ENCODE results near the gene SMG6.

SMG6 gene

DNA sequence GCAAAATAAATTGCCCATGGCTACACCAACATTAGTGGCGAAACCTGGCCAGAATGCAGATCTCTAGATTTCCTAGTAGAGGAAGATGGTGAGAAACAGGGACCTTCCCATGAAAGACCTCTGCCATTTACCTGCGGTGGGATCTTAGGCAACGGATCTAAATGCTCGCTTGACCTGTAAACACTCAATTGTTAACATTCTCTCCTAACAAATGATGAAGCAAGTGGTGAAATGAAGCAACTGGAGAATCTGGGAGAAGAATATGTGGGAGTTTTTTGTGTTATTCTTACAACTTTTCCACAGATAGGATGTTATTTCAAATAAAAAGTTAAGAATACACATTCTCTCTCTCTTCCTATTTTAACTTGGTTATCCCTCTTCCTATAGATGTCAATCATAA, 56.6 kb downstream of the SMG6 start:
- DNase-seq (ENCODE audit: extremely low spot score) = no peak
- CTCF ChIA-PET = interaction anchor here (1.2 to 4.7 kb wide), 7 partner anchors 12 to 190 kb away, joined by 3 to 205 read pairs (median 54); partner anchors contain the start of gene HIC1
- POLR2A ChIA-PET = interaction anchor here (0.8 kb wide), 1 partner anchor 11 kb away, joined by 3 read pairs; no protein-coding TSS in a partner anchor
- TF ChIP-seq, protein P1, sequence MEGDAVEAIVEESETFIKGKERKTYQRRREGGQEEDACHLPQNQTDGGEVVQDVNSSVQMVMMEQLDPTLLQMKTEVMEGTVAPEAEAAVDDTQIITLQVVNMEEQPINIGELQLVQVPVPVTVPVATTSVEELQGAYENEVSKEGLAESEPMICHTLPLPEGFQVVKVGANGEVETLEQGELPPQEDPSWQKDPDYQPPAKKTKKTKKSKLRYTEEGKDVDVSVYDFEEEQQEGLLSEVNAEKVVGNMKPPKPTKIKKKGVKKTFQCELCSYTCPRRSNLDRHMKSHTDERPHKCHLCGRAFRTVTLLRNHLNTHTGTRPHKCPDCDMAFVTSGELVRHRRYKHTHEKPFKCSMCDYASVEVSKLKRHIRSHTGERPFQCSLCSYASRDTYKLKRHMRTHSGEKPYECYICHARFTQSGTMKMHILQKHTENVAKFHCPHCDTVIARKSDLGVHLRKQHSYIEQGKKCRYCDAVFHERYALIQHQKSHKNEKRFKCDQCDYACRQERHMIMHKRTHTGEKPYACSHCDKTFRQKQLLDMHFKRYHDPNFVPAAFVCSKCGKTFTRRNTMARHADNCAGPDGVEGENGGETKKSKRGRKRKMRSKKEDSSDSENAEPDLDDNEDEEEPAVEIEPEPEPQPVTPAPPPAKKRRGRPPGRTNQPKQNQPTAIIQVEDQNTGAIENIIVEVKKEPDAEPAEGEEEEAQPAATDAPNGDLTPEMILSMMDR (IDR thresholded peaks at IDR 0.05; ENCODE audit: control extremely low read depth, extremely low read depth, low read depth, missing control alignments) = no peak

DNA sequence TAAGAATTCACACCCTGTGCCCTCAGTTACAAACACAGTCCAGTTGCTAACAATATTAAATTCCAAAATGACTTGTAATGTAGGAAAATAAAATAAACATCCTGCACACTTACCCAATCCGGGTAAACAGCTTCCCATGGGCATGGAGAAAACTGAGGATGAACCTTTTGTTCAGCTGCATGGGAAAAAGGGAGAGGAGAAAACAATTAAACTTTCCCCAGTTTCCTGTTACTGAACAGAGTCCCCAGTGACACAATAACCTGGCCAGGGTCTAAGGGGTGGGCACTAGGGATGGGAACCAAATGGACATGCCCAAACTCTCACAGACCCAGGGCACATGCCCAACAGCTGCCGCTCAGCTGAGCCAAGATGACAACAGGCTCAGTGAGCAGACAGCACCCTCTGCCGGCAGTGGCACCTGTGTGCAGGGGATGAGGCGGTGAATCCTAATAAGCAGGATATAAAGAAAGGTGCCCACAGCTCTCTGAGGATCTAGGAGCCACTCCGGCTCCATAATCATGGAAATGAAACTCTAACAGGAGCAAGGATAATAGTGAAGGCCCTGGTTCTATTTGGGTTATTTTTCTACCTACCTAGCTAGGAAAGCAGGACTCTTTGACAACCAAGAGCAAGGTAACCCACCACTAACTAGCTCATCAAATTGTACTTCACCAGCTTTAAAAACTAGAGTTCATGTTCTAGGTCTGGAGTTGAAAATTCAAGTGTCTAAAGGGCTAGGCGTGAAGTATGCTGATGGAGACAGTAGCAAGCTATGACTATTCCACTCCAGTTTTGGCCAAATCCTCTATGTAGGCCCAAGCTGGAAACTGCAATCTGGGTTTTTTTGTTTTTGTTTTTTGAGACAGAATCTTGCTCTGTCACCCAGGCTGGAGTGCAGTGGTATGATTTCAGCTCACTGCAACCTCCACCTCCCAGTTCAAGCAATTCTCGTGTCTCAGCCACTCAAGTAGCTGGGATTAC, 58.8 kb downstream of the SMG6 start:
- CTCF ChIA-PET = interaction anchor here (0.7 to 4.7 kb wide), 67 partner anchors 9 to 525 kb away, joined by 3 to 205 read pairs (median 6); partner anchors contain the start of genes HIC1, OVCA2, SMG6 and SRR
- TF ChIP-seq, protein P1 (IDR thresholded peaks at IDR 0.05; ENCODE audit: control extremely low read depth, extremely low read depth, low read depth, missing control alignments) = peak; percentile 100
- POLR2A ChIA-PET = interaction anchor here (0.6 to 1.5 kb wide), 8 partner anchors 9 to 201 kb away, joined by 3 to 19 read pairs (median 6); partner anchors contain the start of gene HIC1
- peak; percentile 78 for DNase-seq (ENCODE audit: extremely low spot score)

DNA sequence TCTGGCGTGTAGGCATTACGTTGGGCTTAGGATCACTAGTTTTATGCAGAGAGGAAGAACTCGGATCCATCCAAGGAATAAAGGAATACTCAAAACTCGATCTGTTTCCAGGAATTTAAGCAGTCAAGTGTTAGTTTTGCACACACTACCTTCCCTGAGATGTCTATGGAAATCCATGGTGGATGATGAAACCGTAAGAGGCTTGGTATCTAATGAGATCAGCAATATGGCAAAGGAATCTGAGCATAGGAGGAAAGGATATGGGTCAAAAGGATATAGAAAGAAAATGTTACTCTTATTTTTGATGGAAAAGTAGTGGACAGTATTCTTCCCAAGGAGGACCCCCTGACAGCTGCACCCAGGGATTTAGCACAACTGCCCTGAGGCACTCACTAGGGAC, 59.6 kb downstream of the SMG6 start:
- TF ChIP-seq, protein P1 (IDR thresholded peaks at IDR 0.05; ENCODE audit: control extremely low read depth, extremely low read depth, low read depth, missing control alignments) = no peak
- ChIA-PET POLR2A (interaction anchor here (1.4 to 1.5 kb wide), 3 partner anchors 10 to 186 kb away, joined by 4 to 8 read pairs (median 7); no protein-coding TSS in a partner anchor), CTCF (interaction anchor here (0.8 to 4.7 kb wide), 46 partner anchors 8 to 524 kb away, joined by 3 to 205 read pairs (median 12); partner anchors contain the start of genes HIC1, SMG6 and SRR)
- DNase-seq (ENCODE audit: extremely low spot score) = no peak

DNA sequence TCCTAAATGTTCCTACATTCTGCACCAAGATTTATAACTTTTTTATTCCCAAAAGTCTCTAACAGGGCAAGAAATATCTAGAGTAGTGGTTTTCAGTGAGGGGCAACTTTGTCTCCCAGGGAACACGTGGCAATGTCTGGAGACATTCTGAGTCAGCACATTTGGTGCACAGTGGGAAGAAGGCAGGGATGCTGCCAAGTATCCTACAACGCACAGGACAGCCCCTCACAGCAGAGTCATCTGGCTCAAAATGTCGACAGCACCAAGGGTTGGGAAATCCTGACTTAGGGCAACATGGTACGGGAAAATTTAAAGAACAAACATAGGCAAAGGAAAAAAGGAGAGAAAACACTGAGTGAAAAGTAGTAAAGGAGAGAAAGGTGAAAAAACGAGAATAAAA, 61.8 kb downstream of the SMG6 start:
- TF ChIP-seq, protein P1 (IDR thresholded peaks at IDR 0.05; ENCODE audit: control extremely low read depth, extremely low read depth, low read depth, missing control alignments) = no peak
- ChIA-PET POLR2A (no interaction called here), CTCF (interaction anchor here (2.5 kb wide), 1 partner anchor 188 kb away, joined by 12 read pairs; the partner anchor contains the start of gene HIC1)
- no peak for DNase-seq (ENCODE audit: extremely low spot score)

DNA sequence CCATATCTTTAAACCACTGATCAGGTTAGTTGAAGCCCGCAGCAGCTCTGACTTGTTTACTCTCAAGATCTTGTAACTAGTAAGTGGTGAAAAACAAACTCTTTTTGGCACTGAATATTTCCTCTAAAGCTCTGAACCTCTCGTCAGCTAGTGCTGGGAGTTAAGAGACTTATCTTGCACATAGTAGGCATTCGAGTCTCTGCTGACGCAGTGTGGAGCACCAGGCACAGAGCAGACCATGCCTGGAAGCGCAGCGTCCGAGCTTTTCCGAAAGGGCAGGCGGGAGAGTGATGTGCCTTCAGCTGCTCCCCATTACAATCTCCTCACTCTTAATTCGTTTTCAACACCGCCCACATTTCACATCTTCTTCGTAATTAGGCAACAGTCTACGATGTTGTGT, 63.0 kb downstream of the SMG6 start:
- TF ChIP-seq, protein P1 (IDR thresholded peaks at IDR 0.05; ENCODE audit: control extremely low read depth, extremely low read depth, low read depth, missing control alignments) = no peak
- DNase-seq (ENCODE audit: extremely low spot score) = no peak
- POLR2A ChIA-PET = interaction anchor here (0.7 kb wide), 1 partner anchor 182 kb away, joined by 3 read pairs; no protein-coding TSS in a partner anchor
- CTCF ChIA-PET = interaction anchor here (0.7 to 2.5 kb wide), 15 partner anchors 9 to 470 kb away, joined by 3 to 12 read pairs (median 4); partner anchors contain the start of gene HIC1

DNA sequence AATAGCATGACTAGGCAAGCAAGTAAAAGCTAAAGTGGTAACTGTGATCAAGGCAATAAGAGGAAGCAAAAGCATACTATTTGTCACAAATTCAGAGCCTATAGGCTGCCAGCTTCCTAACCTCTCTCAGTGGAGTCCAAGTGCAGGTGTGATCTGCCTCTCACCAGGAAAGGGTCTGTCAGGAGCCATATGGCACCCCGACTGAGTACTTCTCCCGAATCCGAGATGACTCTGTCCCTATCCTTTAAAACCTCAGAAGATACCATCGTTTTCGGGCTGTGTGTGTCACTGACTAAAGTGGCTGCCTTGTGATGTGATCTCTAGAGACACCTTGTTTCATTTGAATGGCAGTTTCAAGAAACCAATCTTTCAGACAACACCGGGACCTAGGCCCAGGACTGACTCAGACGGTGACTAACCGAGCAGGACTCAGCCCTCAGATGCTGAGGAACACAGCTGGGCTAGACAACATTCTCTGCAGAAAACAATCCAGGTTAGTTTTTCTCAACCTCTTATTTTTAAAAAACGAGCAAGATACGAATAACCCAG, 63.6 kb downstream of the SMG6 start:
- TF ChIP-seq, protein P1 (IDR thresholded peaks at IDR 0.05; ENCODE audit: control extremely low read depth, extremely low read depth, low read depth, missing control alignments) = no peak
- peak; percentile 71 for DNase-seq (ENCODE audit: extremely low spot score)
- ChIA-PET CTCF (interaction anchor here (0.7 to 2.5 kb wide), 13 partner anchors 8 to 470 kb away, joined by 3 to 12 read pairs (median 4); partner anchors contain the start of gene HIC1), POLR2A (interaction anchor here (0.7 to 0.9 kb wide), 2 partner anchors 16 to 182 kb away, joined by 3 read pairs; no protein-coding TSS in a partner anchor)

Measured in GM10248 (cell line).